Rectal smooth muscle tissue (tissue), 1 donor: Measurements from ENCODE around the gene RER1.

ENCODE experiments used
- H3K27ac ChIP-seq: one replicate; pipeline ENCODE4 v1.7.0; 2013; ENCODE audit warnings: low read depth, low read length, inconsistent platforms
- H3K27me3 ChIP-seq: one replicate; pipeline ENCODE4 v1.7.0; 2013; ENCODE audit warnings: low read length; ENCODE audit not compliant: control insufficient read depth, insufficient read depth
- H3K36me3 ChIP-seq: one replicate; pipeline ENCODE4 v1.7.0; 2013; ENCODE audit warnings: low read length; ENCODE audit not compliant: control insufficient read depth, insufficient read depth
- H3K4me1 ChIP-seq: one replicate; pipeline ENCODE4 v1.7.0; 2013; ENCODE audit warnings: low read length; ENCODE audit not compliant: control insufficient read depth, insufficient read depth
- H3K4me3 ChIP-seq: one replicate; pipeline ENCODE4 v1.7.0; 2013; ENCODE audit warnings: low read length
- H3K9ac ChIP-seq: one replicate; pipeline ENCODE4 v1.7.0; 2013; ENCODE audit warnings: low read length

RER1 gene, protein sequence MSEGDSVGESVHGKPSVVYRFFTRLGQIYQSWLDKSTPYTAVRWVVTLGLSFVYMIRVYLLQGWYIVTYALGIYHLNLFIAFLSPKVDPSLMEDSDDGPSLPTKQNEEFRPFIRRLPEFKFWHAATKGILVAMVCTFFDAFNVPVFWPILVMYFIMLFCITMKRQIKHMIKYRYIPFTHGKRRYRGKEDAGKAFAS

DNA sequence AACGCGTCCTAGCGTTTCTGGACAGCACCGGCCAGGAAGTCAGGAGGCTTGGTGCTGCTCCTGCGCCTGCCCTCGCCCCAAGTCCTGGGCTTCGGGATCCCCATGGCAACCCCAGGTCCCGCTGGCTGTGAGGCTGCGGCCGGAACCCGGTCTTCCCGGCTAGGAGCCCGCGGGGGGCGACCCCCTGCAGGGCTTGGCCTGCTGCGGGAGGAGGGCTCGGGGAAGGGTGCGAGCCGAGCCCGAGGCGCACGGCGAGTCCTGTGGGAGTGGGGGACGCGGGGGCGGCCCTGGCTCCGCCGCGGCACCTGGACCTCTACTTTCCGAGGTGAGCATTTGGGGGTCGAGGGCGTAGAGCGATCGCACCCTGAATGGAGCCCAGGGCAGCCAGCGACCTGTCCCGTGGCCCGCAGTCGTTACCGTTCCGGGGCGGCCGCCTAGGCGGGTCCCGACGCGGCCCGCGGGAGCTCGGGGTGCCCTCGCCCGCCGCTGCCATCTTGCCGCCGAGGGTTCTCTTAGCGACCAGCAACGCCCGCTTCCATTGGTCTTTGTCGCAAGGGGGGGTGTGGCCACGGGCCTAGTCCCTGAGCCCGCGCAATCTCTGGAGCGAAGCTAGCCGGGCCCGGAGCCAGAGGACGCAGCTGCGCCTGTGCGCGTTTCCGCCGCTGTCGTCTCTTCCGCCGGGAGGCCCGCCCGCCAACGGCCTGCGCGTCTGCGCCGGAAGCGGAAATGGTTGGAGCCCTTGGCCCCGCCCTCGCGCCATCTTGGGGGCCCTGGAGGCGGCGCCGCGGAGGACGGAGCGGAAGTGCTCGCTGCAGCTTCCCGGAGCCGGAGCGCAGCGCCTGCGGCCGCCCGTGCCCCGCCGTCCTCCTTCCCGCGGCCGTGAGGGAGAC is at the start of gene RER1, which contains the start of gene MORN1:
RER1 (plus strand) TSS at position 801 of the 890 bp plus-strand sequence. CDS start 3,950 bp downstream, outside the sequence.
MORN1 (minus strand) TSS at position 514 of the 890 bp plus-strand sequence; CDS start at position 493, 21 bp downstream.
- H3K4me3 ChIP-seq: peak within 1 kb of the TSS; percentile 83
- peak within 1 kb of the TSS; percentile 66 for H3K9ac ChIP-seq
- H3K27ac ChIP-seq: peak within 1 kb of the TSS; percentile 77
- peaks cover 10% of the 10 kb centered on the region for H3K4me1 ChIP-seq
- peaks cover 9% of the 10 kb centered on the region for H3K36me3 ChIP-seq
- no peaks in the 10 kb centered on the region for H3K27me3 ChIP-seq

GRCh38 chr1:2342384-2343022 is 49.1 kb upstream of the RER1 start:
- H3K27me3 ChIP-seq: no peaks in the 10 kb centered on the region
- H3K9ac ChIP-seq: no peak overlapping the region
- no peaks in the 10 kb centered on the region for H3K4me1 ChIP-seq
- H3K36me3 ChIP-seq: no peaks in the 10 kb centered on the region
- no peak overlapping the region for H3K27ac ChIP-seq
- no peak overlapping the region for H3K4me3 ChIP-seq

- H3K27ac ChIP-seq: no peak overlapping the region
- H3K9ac ChIP-seq: no peak overlapping the region
- H3K4me1 ChIP-seq: no peaks in the 10 kb centered on the region
- H3K36me3 ChIP-seq: no peaks in the 10 kb centered on the region
- no peaks in the 10 kb centered on the region for H3K27me3 ChIP-seq
- no peak overlapping the region for H3K4me3 ChIP-seq
Measured at GRCh38 chr1:2343023-2343935, 48.4 kb upstream of the RER1 start.

DNA sequence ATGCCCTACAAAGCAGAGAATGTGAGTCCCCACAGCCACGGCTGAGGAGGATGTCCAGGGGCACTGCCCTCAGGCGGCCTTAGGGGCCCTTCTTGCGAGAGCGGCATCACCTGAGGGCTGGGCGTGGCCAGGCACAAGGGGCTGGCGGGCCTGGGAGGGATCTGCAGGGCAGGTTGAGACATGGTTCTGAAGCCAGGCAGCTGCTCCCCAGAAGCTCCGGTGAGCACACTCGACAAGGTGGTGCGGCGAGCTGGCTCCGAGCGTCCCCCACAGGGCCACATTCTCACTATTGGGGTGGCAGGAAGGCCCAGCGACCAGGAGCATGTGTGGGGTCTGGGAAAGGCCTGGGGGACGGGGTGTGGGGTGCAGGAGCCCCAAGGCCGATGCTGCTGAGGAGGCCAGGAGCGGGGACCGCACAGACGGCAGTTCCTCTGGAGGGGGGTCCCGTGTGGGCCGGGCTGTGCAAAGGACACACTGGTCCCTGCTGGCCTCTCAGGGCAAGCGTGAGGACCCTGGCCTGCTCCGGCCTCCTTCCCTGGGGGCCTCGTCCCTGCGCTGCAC is 47.4 kb upstream of the RER1 start:
- no peaks in the 10 kb centered on the region for H3K36me3 ChIP-seq
- H3K4me3 ChIP-seq: no peak overlapping the region
- H3K4me1 ChIP-seq: no peaks in the 10 kb centered on the region
- no peak overlapping the region for H3K9ac ChIP-seq
- no peaks in the 10 kb centered on the region for H3K27me3 ChIP-seq
- no peak overlapping the region for H3K27ac ChIP-seq

DNA sequence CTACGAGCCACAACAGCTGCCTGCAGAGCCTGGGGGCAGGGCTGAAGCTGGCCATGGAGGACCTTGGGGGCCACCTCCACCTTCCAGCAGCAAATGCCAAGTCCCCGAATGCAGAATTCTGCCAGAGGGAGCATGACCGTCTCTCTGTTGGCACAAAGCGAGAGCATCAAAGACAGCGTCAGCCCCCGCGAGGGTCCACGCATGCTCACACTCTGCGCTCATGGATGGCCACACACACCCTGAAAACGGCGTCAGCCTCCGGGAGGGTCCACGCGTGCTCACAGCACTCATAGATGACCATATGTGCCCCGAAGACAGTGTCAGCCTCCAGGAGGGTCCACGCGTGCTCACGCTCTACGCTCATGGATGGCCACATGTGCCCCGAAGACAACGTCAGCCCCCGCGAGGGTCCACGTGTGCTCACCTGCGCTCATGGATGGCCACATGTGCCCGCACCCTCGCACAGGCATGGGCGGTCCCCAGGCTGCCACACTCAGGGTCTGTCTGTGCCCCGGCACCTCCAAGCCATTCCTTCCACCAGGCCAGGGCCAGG is 46.8 kb upstream of the RER1 start:
- H3K9ac ChIP-seq: no peak overlapping the region
- no peaks in the 10 kb centered on the region for H3K36me3 ChIP-seq
- no peaks in the 10 kb centered on the region for H3K27me3 ChIP-seq
- H3K4me3 ChIP-seq: no peak overlapping the region
- no peaks in the 10 kb centered on the region for H3K4me1 ChIP-seq
- no peak overlapping the region for H3K27ac ChIP-seq

DNA sequence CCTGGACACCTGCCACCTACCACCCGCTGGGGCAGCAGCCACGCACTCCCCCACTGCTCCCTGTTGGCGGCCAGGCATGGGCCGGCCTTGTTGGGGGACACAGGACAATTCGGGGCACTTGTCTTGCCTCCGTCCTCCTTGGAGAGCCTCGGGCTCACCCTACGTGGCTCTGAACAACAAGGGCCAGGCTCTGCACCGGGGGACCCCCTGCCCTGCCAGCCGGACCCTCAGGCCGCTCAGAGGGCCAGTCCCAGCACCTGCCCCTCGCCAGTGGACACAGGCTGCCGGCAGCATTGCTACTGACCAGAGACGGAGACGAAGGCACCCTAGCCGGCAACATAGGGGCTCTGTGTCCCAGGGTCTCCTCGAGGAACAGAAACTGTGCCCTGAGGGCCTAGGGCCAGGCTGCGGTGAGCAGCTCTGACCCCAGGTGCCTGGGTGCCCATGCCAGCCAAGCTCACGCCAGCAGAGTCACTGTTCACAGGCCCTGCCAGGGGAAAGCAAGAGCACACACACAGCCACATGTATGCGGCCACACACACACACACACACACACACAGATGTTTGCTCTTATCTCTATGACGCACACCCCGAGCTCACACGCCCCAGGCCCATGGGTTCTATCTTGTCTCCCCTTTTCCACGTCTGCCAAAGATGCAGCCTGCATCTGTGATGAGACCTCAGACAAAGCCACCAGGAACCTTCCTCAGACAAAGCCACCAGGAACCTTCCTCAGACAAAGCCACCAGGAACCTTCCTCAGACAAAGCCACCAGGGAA is 46.2 kb upstream of the RER1 start:
- no peaks in the 10 kb centered on the region for H3K4me1 ChIP-seq
- H3K9ac ChIP-seq: no peak overlapping the region
- H3K36me3 ChIP-seq: no peaks in the 10 kb centered on the region
- no peak overlapping the region for H3K27ac ChIP-seq
- no peaks in the 10 kb centered on the region for H3K27me3 ChIP-seq
- H3K4me3 ChIP-seq: no peak overlapping the region

DNA sequence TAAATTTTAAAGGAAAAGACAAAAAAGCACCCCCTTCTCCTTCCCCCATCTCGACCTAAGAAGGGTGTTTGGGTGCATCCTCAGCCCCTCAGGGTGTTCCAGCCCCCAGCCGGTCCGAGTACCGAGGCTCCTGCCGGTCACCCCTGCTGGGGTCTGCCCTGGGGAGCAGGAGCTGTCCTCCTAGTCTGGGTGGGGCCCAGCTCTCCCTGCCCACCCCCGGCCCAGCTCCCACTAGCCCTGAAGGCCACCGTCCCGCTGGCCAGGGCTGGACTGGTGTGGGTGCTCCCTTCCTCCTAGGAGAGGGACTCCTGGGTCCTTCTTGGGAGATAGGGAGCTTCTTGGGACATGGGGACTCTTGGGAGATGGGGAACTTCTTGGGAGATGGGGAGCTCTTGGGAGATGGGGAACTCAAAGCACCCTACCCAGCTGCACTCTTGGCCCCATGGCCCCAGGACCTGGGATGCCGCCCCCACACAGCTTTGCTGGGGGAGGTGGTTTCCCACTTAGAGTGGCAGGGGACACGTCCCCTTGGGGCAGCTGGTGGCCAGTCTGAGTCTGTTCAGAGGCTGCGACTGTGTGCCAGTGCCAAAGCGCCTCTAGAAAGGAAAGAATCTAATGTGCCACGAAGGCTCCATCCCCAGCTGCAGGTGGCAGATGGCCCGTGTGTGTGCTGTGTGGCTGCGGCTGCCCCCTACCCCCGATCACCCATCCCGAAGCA is 44.8 kb upstream of the RER1 start:
- Histone ChIP-seq H3K9ac (no peak overlapping the region), H3K4me1 (no peaks in the 10 kb centered on the region), H3K4me3 (no peak overlapping the region), H3K27ac (no peak overlapping the region), H3K36me3 (no peaks in the 10 kb centered on the region), H3K27me3 (no peaks in the 10 kb centered on the region)

DNA sequence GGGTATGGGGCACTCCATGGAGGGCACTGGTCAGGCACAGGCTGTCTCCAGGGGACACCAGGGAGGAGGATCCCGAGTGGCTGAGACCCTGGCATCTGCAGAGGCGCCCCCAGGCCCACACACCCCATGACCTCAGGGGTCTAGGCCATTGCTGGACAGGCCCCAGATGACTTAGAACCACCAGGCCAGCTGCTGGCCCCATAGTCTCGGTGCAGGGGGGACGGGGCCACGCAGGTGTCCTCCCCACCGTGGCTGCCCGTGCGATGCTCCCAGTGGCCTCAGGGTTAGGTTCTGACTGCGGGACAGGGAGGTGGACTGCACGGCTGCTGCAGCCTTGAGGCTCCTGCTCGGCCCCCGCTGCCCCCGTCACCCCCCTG is 44.2 kb upstream of the RER1 start:
- Histone ChIP-seq H3K27ac (no peak overlapping the region), H3K4me1 (no peaks in the 10 kb centered on the region), H3K9ac (no peak overlapping the region), H3K27me3 (no peaks in the 10 kb centered on the region), H3K4me3 (no peak overlapping the region), H3K36me3 (no peaks in the 10 kb centered on the region)

- no peaks in the 10 kb centered on the region for H3K36me3 ChIP-seq
- no peaks in the 10 kb centered on the region for H3K27me3 ChIP-seq
- no peaks in the 10 kb centered on the region for H3K4me1 ChIP-seq
- no peak overlapping the region for H3K9ac ChIP-seq
- no peak overlapping the region for H3K27ac ChIP-seq
- no peak overlapping the region for H3K4me3 ChIP-seq
Measured at GRCh38 chr1:2347896-2348295, 43.7 kb upstream of the RER1 start.

DNA sequence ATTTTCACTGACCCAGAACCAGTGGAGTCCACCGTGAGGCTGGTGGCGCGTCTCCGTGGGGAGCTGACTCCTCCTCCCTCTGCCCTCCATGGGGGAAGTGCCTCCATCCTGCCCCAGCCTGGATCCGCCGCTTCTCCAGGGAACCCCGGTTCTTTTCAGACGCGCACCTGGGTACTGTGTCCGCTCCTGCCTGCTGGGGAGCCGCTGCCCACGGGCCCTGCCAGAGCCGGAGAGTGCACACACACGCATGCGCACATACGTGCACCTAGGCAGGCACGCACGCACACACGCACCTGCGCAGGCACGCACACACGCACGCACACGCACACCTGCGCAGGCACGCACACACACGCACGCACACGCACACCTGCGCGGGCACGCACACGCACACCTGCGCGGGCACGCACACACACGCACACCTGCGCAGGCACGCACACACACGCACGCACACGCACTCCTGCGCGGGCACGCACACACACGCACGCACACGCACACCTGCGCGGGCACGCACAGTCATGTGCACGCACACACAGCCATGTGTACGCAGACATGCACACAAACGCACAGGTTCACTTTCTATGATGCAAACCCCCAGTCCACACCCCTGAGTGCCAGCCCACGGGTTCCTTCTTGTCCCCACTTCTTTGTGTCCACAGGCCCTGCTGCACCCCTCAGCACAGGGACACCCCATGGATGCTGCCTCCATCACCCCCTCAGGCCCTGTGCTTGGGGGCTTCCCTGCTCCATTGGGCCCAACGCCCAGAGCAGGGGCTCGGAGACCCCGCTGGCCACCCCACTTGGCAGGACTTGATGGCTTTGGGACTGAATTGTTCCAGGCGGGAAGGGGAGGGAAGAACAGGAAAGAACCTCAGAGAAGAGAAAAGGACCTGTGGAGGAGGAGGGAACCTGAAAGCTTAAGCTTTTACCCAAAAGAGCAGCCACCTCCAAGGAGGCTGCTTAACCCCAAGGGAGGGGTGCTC is 43.0 kb upstream of the RER1 start:
- Histone ChIP-seq H3K27me3 (no peaks in the 10 kb centered on the region), H3K36me3 (no peaks in the 10 kb centered on the region), H3K4me3 (no peak overlapping the region), H3K4me1 (no peaks in the 10 kb centered on the region), H3K27ac (no peak overlapping the region), H3K9ac (no peak overlapping the region)
